ENCODE results near the gene GALE.
A peak's percentile ranks its signal among the peaks of the same experiment; 100 is the strongest.

GALE gene

DNA sequence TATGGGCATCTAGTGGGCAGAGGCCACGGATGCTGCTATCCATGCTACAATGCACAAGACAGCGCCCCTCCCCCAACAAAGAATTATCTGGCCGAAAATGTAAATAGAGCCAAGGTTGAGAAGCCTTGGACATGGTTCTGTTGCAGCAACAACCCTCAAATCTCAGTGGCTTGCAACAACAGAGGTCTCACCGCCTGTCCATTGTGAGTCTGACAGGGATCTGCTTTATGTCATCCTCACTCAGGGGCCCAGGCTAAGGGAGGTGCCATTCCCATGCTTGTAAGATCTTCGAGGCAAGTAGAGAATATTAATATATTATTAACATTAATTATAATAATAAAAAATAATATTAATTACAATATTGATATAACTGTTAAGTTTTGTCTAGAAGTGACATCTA, 31.8 kb downstream of the GALE start:
- DNase-seq (ENCODE audit: low read depth), result no peak
- no peak for TF ChIP-seq POLR2A (IDR thresholded peaks at IDR 0.05; ENCODE audit: extremely low read depth, insufficient read length)
- TF ChIP-seq, protein P1, sequence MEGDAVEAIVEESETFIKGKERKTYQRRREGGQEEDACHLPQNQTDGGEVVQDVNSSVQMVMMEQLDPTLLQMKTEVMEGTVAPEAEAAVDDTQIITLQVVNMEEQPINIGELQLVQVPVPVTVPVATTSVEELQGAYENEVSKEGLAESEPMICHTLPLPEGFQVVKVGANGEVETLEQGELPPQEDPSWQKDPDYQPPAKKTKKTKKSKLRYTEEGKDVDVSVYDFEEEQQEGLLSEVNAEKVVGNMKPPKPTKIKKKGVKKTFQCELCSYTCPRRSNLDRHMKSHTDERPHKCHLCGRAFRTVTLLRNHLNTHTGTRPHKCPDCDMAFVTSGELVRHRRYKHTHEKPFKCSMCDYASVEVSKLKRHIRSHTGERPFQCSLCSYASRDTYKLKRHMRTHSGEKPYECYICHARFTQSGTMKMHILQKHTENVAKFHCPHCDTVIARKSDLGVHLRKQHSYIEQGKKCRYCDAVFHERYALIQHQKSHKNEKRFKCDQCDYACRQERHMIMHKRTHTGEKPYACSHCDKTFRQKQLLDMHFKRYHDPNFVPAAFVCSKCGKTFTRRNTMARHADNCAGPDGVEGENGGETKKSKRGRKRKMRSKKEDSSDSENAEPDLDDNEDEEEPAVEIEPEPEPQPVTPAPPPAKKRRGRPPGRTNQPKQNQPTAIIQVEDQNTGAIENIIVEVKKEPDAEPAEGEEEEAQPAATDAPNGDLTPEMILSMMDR (IDR thresholded peaks at IDR 0.05; ENCODE audit: low read depth, low read length), result no peak
- TF ChIP-seq, protein P2, sequence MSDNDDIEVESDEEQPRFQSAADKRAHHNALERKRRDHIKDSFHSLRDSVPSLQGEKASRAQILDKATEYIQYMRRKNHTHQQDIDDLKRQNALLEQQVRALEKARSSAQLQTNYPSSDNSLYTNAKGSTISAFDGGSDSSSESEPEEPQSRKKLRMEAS (IDR thresholded peaks at IDR 0.05; ENCODE audit: low read depth, low read length), result no peak

DNA sequence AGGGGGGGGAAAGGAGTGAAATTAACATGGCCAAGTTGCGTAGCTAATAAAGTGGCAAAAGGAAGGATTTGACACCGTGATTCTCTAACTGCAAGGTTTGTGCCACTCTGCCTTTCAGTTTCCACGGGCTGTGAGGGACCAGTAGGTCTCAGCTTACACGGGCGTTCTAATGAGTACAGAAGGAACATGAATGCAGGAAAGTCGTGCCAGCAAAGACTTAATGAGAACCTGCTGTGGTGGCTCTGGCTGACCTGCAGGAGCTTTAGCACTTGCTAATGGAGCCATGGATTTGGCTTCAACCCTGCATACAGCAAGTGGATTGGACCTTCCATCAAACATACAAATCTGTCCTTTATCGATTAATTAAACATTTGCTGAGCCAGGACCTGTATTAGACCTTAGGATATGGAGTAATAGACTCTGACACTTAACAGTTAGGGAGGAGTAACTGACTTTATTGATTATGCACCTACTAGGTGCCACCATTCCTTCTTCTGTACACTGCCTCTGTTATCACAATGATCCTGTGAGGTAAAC, 37.4 kb downstream of the GALE start:
- TF ChIP-seq, protein P2 (IDR thresholded peaks at IDR 0.05; ENCODE audit: low read depth, low read length), result no peak
- TF ChIP-seq, protein P1 (IDR thresholded peaks at IDR 0.05; ENCODE audit: low read depth, low read length), result no peak
- no peak for TF ChIP-seq MYC (IDR thresholded peaks at IDR 0.05; ENCODE audit: low read depth, low read length)
- TF ChIP-seq POLR2A (IDR thresholded peaks at IDR 0.05; ENCODE audit: extremely low read depth, insufficient read length), result no peak
- DNase-seq (ENCODE audit: low read depth), result no peak
- no peak overlapping the region for H3K4me3 ChIP-seq (ENCODE audit: low read depth, low read length)

More for the DNA sequence above, 31.8 kb downstream of the GALE start:
- H3K4me3 ChIP-seq (ENCODE audit: low read depth, low read length), result no peak overlapping the region

DNA sequence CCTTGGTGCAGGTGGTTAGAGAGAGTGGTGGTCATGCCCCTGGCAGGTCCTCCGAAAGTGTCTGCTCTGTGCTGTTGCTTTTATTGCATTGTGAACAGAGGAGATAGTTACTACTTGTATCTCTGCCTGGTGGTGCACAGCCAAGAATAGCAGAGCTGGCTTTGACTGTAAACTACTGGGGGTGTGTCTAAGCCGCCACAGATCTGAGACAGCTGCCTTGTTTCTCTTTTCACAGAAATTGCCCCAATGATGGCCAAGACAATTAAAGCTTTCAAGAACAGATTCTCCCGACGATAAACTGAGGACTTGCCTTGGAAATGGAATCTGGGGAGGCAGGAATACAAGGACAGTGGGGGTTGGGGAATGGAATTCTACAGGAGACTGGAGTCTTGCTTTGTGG, 41.3 kb downstream of the GALE start:
- no peak overlapping the region for H3K4me3 ChIP-seq (ENCODE audit: low read depth, low read length)
- DNase-seq (ENCODE audit: low read depth), result no peak
- TF ChIP-seq, protein P2 (IDR thresholded peaks at IDR 0.05; ENCODE audit: low read depth, low read length), result no peak
- TF ChIP-seq POLR2A (IDR thresholded peaks at IDR 0.05; ENCODE audit: extremely low read depth, insufficient read length), result no peak
- TF ChIP-seq, protein P1 (IDR thresholded peaks at IDR 0.05; ENCODE audit: low read depth, low read length), result no peak

DNA sequence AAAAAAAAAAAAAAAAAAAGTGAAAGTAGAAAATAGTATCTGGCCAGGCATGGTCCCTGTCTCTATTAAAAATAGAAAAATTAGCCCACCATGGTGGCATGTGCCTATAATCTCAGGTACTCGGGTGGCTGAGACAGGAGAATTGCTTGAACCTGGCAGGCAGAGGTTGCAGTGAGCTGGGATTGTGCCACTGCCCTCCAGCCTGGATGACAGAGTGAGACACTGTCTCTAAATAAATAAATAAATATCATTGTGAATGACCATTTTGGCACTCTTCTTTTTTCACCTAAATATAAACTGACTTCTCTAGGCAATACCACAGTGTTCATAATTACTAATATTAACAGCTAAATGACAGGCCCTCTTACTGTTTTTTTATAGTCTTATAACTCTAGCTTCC, 42.7 kb downstream of the GALE start:
- TF ChIP-seq POLR2A (IDR thresholded peaks at IDR 0.05; ENCODE audit: extremely low read depth, insufficient read length) (no peak), MYC (IDR thresholded peaks at IDR 0.05; ENCODE audit: low read depth, low read length) (no peak)
- TF ChIP-seq, protein P1 (IDR thresholded peaks at IDR 0.05; ENCODE audit: low read depth, low read length), result no peak
- TF ChIP-seq, protein P2 (IDR thresholded peaks at IDR 0.05; ENCODE audit: low read depth, low read length), result no peak
- DNase-seq (ENCODE audit: low read depth), result no peak
- H3K4me3 ChIP-seq (ENCODE audit: low read depth, low read length), result no peak overlapping the region

DNA sequence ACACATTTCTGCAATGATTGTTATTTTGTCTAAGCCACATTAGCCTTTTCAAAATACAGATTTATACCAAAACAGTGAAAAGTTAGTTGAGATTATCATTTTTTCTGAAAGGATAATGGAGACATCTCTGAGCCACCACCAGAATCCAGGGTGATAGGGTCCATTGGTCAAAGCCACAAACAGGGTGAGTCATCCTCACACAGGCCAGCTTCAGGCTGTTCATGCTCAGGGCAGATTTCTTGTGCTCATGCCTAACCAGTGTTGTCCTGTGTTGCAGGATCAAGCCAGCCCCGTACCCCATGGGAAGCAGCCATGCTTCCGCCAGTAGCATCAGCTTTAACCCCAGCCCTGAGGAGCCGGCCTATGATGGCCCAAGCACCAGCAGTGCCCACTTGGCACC, 43.9 kb downstream of the GALE start:
- DNase-seq (ENCODE audit: low read depth), result peak; percentile 28
- no peak overlapping the region for H3K4me3 ChIP-seq (ENCODE audit: low read depth, low read length)
- TF ChIP-seq MYC (IDR thresholded peaks at IDR 0.05; ENCODE audit: low read depth, low read length) (no peak), POLR2A (IDR thresholded peaks at IDR 0.05; ENCODE audit: extremely low read depth, insufficient read length) (no peak)
- TF ChIP-seq, protein P2 (IDR thresholded peaks at IDR 0.05; ENCODE audit: low read depth, low read length), result no peak
- TF ChIP-seq, protein P1 (IDR thresholded peaks at IDR 0.05; ENCODE audit: low read depth, low read length), result no peak
